Thyroid gland (tissue), 4 donors: ENCODE data around the gene NUAK1. TPM values are rescaled to one million over a fixed set of nuclear protein-coding genes. Genes with fewer than 3 reads are reported as not detected.

Experiments
- DNase-seq, 2 donors: peaks; one replicate each; pipeline ENCODE4 v3.0.0-alpha.2; 2019
- H3K27ac ChIP-seq, 3 donors: fragments of 200-600 bp; sonication (generic); 1 replicate in 2 of 3; 2 replicates in 1 of 3; pipeline ENCODE4 v1.5.1; 2016 to 2019; ENCODE audit warnings: mild to moderate bottlenecking in 1 of 3, moderate library complexity in 1 of 3
- H3K27me3 ChIP-seq: fragments of 200-600 bp; sonication (generic); one replicate; pipeline ENCODE4 v1.5.1; 2019
- H3K36me3 ChIP-seq, 2 donors: fragments of 200-600 bp; sonication (generic); one replicate each; pipeline ENCODE4 v1.5.1; 2016 to 2019
- H3K4me1 ChIP-seq, 2 donors: fragments of 200-600 bp; sonication (generic); one replicate each; pipeline ENCODE4 v1.5.1; 2017 to 2019
- H3K4me3 ChIP-seq, 3 donors: fragments of 200-600 bp; sonication (generic); replicated peaks in 1 of 3; 1 replicate in 2 of 3; 2 replicates in 1 of 3; pipeline ENCODE4 v1.5.1; 2016; ENCODE audit warnings: mild to moderate bottlenecking in 1 of 3
- H3K9me3 ChIP-seq: fragments of 200-600 bp; sonication (generic); one replicate; pipeline ENCODE4 v1.5.1; 2017
- POLR2A ChIP-seq, 2 donors: fragments of 450-650 bp; IDR thresholded peaks; one replicate each; pipeline ENCODE4 v1.6.1; 2017; ENCODE audit warnings: antibody characterized with exemption in 2 of 2, mild to moderate bottlenecking in 2 of 2, moderate library complexity in 1 of 2
- WGBS, 2 donors: methylation state at CpG; one replicate each; pipeline ENCODE4 v1.1.5; 2017; 5-methylcytosine and 5-hydroxymethylcytosine counted together
- intact Hi-C: fragments of 100-400 bp; cut with DNase I; formaldehyde crosslinking; loops from one replicate; pipeline ENCODE4 v1.15.1; 2023
- total RNA-seq, 4 donors: library from RNA; depleted of rRNA; stranded (reverse); fragments of >200 nt; gene quantifications; one replicate each; pipeline ENCODE4 v1.2.3, GENCODE V29; 2016
- TF ChIP-seq, protein P1 (sequence below), 6 experiments: fragments of 200-600 bp in 3 of 6; fragments of 450-650 bp in 3 of 6; sonication (generic) in 3 of 6; IDR thresholded peaks; one replicate each; pipeline ENCODE4 v1.5.1; 2016 to 2019; ENCODE audit warnings: antibody characterized with exemption in 6 of 6, mild to moderate bottlenecking in 2 of 6, inconsistent platforms in 1 of 6, moderate library complexity in 1 of 6

Gene NUAK1
- total RNA-seq, 4 donors from 2014 or later = 4.5 to 38.4 (median 10.6) TPM

GRCh38 chr12:106033161-106033675 is 105.5 kb downstream of the NUAK1 start:
- no peaks in the 10 kb centered on the region for H3K27me3 ChIP-seq
- H3K4me1 ChIP-seq = no peaks in the 10 kb centered on the region
- no peaks in the 10 kb centered on the region for H3K9me3 ChIP-seq
- 80 to 95% methylated on average over 4 of the region's 4 CpGs for WGBS, 2 donors
- H3K27ac ChIP-seq = no peak overlapping the region
- no peak overlapping the region for H3K4me3 ChIP-seq
- TF ChIP-seq POLR2A (IDR thresholded peaks at IDR 0.05) = no peak
- TF ChIP-seq, protein P1, sequence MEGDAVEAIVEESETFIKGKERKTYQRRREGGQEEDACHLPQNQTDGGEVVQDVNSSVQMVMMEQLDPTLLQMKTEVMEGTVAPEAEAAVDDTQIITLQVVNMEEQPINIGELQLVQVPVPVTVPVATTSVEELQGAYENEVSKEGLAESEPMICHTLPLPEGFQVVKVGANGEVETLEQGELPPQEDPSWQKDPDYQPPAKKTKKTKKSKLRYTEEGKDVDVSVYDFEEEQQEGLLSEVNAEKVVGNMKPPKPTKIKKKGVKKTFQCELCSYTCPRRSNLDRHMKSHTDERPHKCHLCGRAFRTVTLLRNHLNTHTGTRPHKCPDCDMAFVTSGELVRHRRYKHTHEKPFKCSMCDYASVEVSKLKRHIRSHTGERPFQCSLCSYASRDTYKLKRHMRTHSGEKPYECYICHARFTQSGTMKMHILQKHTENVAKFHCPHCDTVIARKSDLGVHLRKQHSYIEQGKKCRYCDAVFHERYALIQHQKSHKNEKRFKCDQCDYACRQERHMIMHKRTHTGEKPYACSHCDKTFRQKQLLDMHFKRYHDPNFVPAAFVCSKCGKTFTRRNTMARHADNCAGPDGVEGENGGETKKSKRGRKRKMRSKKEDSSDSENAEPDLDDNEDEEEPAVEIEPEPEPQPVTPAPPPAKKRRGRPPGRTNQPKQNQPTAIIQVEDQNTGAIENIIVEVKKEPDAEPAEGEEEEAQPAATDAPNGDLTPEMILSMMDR (IDR thresholded peaks at IDR 0.05) = no peak
- intact Hi-C loops = no loop called here
- DNase-seq = no peak
- H3K36me3 ChIP-seq = no peaks in the 10 kb centered on the region

- H3K9me3 ChIP-seq = no peaks in the 10 kb centered on the region
- no peaks in the 10 kb centered on the region for H3K4me1 ChIP-seq
- no peaks in the 10 kb centered on the region for H3K36me3 ChIP-seq
- TF ChIP-seq, protein P1 (IDR thresholded peaks at IDR 0.05) = no peak
- TF ChIP-seq POLR2A (IDR thresholded peaks at IDR 0.05) = no peak
- intact Hi-C loops = no loop called here
- no peak for DNase-seq
- H3K27ac ChIP-seq = no peak overlapping the region
- H3K27me3 ChIP-seq = no peaks in the 10 kb centered on the region
- no peak overlapping the region for H3K4me3 ChIP-seq
These were observed 106.2 kb downstream of the NUAK1 start for GRCh38 chr12:106032623-106032925.

- 81 to 83% methylated on average over 4 of the region's 4 CpGs for WGBS, 2 donors
- Histone ChIP-seq H3K4me1 (no peaks in the 10 kb centered on the region), H3K9me3 (no peaks in the 10 kb centered on the region), H3K4me3 (no peak overlapping the region), H3K27ac (no peak overlapping the region), H3K36me3 (no peaks in the 10 kb centered on the region), H3K27me3 (no peaks in the 10 kb centered on the region)
- no peak for TF ChIP-seq POLR2A (IDR thresholded peaks at IDR 0.05)
- TF ChIP-seq, protein P1 (IDR thresholded peaks at IDR 0.05) = no peak
- intact Hi-C loops = no loop called here
- no peak for DNase-seq
These were observed 106.8 kb downstream of the NUAK1 start for GRCh38 chr12:106031761-106032622.

- DNase-seq = no peak
- Histone ChIP-seq H3K9me3 (no peaks in the 10 kb centered on the region), H3K27me3 (no peaks in the 10 kb centered on the region), H3K4me3 (no peak overlapping the region), H3K27ac (no peak overlapping the region), H3K36me3 (no peaks in the 10 kb centered on the region), H3K4me1 (no peaks in the 10 kb centered on the region)
- WGBS, 2 donors = 69 to 72% methylated on average over 12 of the region's 12 CpGs
- intact Hi-C loops = no loop called here
- TF ChIP-seq POLR2A (IDR thresholded peaks at IDR 0.05) = no peak
- TF ChIP-seq, protein P1 (IDR thresholded peaks at IDR 0.05) = no peak
These were observed 108.3 kb downstream of the NUAK1 start for GRCh38 chr12:106030210-106031071.

GRCh38 chr12:106029532-106029931 is 109.2 kb downstream of the NUAK1 start:
- H3K9me3 ChIP-seq = no peaks in the 10 kb centered on the region
- H3K4me1 ChIP-seq = no peaks in the 10 kb centered on the region
- intact Hi-C loops = no loop called here
- TF ChIP-seq, protein P1 (IDR thresholded peaks at IDR 0.05) = no peak
- no peak for TF ChIP-seq POLR2A (IDR thresholded peaks at IDR 0.05)
- H3K36me3 ChIP-seq = no peaks in the 10 kb centered on the region
- 88 to 94% methylated on average over 1 of the region's 1 CpG for WGBS, 2 donors
- no peak overlapping the region for H3K27ac ChIP-seq
- no peaks in the 10 kb centered on the region for H3K27me3 ChIP-seq
- H3K4me3 ChIP-seq = no peak overlapping the region
- DNase-seq = no peak
